ENCODE results near the gene PARP9. TPM values are rescaled to one million over a fixed set of nuclear protein-coding genes. Genes with fewer than 3 reads are reported as not detected.
"Not testable (repeated sequence)": the region's sequence is repeated elsewhere in the genome, so short reads cannot be mapped to it uniquely, and the experiment has no call there.

PARP9 gene
- total RNA-seq, 2 donors from 2014 or later: 16.8 to 27.0 TPM

DNA sequence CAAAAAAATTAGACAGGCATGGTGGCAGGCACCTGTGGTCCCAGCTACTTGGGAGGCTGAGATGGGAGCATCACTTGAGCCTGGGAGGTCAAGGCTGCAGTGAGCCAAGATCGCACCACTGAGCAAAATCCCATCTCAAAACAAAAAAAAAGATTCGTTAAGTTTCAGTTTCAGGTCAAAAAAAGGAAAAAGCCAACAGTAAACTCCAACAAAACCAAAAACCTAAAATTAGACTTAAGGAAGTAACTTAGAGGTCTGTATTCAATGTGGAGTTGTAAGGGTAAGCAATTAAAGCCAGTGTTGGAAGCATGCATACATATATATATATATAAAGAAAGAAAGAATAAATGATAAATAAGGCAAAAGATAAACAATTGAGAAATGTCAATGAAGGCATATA, 61.2 kb downstream of the PARP9 start:
- no peak for ATAC-seq
- intact Hi-C loops (cut with DNase I): no loop called here
- no peak for DNase-seq

DNA sequence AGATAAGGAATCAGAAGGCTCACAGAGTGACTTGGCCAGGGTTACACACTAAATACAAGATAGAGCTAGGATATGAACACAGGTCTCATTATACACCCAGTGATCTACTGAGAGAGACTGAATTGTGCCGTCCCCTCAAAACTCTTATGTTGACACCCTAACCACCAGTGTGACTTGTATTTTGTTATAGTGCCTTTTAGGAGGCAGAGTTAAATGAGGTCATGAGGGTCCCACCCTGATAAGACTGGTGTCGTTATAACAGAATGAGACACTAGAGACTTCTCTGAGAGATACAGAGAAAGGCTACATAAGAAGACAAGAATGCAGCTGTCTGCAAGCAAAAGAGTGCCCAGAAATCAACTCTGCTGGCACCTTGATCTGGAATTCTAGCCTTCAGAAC, 62.0 kb downstream of the PARP9 start:
- peak; percentile 19 to 59 for ATAC-seq
- intact Hi-C loops (cut with DNase I): no loop called here
- no peak for DNase-seq

DNA sequence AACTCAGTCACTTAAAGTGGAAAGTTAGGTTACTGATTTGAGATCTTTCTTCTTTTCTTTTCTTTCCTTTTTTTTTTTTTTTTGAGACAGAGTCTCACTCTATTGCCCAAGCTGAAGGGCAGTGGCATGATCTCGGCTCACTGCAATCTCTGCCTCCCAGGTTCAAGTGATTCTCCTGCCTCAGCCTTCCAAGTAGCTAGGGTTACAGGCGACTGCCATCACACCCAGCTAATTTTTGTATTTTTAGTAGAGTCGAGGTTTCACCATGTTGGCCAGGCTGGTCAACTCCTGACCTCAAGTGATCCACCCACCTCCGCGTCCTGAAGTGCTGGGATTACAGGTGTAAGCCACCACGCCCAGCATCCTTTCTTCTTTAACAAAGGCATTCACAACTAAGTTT, 63.1 kb downstream of the PARP9 start:
- DNase-seq; ATAC-seq; intact Hi-C loops (cut with DNase I): not testable (repeated sequence)

DNA sequence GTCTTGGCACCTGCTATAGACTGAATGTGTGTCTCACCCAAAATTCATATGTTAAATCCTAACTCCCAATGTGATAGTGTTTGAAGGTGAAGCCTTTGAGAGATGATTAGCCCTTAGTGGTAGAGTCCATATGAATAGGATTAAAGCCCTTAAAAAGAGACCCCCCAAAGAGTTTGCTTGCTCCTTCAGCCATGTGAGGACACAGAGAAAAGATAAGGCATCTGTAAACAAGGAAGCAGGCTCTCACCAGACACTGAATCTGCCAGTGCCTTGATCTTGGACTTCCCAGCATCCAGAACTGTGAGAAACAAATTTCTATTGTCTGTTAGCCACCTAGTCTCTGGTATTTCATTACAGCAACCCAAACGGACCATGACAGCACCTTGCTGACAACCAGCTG, 65.9 kb downstream of the PARP9 start:
- DNase-seq (no peak), ATAC-seq (no peak)
- intact Hi-C loops (cut with DNase I): no loop called here

DNA sequence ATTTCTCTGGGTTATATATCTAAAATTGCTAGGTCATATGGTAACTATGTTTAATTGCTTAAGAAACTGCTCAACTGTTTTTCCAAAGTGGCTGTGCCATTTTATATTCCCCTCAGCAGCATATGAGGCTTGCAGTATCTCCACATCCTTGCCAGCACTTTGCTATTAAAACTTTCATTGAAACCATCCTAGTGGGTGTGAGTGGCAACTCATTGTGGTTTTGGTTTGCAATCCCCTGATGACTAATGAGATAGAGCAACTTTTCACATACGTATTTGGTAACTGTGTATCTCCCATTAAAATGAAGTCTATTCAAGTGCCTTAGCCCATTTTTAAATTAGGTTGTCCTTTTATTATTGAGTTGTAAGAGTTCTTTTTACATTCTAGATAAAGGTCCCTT, 66.7 kb downstream of the PARP9 start:
- no peak for DNase-seq
- intact Hi-C loops (cut with DNase I): no loop called here
- peak in 1 of 2 donors; percentile 76 for ATAC-seq

DNA sequence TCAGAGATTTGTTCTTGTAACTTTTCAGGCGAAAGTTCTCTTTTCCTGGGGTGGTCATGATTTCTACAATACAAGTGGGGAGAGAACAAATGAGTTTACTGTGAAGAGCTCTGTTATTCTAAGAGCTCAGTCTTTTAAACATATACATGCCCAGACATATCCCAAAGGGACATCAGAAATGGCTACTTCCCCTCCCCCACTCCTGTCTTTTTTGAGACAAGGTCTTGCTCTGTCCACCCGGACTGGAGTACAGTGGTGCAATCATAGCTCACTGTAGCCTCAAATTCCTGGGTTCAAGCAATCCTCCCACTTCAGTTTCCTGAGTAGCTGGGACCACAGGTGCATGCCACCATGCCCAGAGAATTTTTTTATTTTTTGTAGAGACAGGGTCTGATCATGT, 67.6 kb downstream of the PARP9 start:
- no peak for ATAC-seq
- no peak for DNase-seq
- intact Hi-C loops (cut with DNase I): no loop called here

DNA sequence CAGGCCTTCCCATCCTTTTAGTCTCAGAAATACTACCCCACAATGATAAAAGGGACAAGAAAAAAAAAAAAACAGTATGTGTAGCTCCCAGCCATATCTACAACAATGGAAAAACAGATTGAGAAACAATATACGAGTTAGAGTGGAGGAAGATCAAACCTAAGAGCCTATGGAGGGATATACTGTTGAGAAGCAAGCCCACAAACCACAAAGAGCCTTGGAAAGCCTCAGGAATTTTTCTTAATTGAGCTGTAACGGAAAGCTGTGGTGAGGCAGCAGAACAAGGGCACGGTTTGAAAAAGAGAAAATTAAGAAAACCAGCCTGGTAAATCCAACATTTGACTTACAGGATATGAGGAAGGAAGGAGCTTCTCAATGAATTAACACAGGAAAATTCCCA, 70.8 kb downstream of the PARP9 start:
- no peak for DNase-seq
- intact Hi-C loops (cut with DNase I): no loop called here
- ATAC-seq: no peak

DNA sequence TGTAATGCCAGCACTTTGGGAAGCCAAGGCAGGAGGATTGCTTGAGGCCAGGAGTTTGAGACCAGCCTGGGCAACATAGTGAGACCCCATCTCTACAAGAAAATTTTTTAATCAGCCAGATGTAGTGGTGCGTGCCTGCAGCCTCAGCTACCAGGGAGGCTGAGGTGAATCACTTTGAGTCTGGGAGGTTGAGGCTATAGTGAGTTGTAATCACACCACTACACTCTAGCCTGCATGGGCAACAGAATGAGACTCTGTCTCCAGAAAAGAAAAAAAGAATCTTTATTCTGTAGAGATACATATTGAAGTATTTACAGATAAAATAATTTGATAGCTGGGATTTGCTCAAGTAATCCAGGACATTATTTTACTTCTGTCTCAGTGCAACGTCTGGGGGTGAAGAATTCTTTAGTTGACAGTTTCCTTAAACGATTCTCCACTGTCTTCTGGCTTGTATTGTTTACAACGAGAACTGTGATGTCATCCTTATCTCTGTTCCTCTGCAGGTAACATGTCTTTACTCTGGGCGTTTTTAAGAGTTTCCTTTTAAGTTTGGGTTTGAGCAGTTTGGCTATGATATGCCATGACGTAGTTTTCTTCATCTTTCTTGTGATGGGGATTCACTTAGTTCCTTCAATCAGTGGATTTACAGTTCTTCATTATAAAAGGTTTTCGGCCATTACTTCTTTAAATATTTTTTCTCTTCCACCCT, 75.7 kb downstream of the PARP9 start:
- no peak for ATAC-seq
- intact Hi-C loops (cut with DNase I): no loop called here
- DNase-seq: no peak

DNA sequence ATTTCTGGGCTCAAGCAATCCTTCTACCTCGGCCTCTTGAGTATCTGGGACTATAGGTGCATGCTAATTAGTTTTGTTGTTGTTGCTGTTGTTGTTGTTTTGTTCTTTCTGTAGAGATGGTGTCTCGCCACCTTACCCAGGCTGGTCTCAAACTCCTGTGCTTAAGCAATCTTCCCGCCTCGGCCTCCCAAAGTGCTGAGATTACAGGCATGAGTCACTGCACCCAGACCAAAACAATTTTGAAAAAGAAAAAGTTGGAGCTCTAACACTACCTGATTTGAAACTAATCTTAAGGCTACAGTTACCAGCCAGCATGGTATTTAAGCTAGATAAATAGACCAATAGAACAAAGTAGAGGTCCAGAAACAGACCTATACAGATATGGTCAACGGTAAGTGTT, 79.1 kb downstream of the PARP9 start:
- ATAC-seq (peak in 1 of 2 donors; percentile 72), DNase-seq (no peak)
- intact Hi-C loops (cut with DNase I): no loop called here

DNA sequence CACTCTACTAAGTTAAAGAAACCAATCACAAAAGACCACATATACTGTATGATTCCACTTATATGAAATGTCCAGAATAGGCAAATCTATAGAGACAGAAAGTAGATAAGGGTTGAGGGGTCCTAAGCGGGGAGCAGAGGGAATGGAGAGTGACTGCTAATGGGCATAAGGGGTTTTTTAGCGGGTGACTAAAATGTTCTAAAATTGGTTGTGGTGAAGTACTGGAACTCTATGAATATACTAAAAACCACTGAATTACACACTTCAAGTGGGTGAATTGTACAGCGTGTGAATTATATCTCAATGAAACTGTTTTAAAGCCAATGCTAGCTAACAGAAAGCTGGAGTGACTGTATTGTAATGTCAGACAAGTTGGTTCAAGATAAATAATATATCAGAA, 82.7 kb downstream of the PARP9 start:
- DNase-seq (no peak), ATAC-seq (no peak)
- intact Hi-C loops (cut with DNase I): no loop called here

Other genes with a start within 250 kb of the PARP9 start
- gene CSTA, start 239.1 kb downstream of the PARP9 start, total RNA-seq: 1 to 10 TPM; 3.8 to 9.3 TPM
- gene MIX23, start 181.1 kb downstream of the PARP9 start, total RNA-seq: 10 to 100 TPM; 23.5 to 28.7 TPM
- gene FAM162A, start 180.1 kb downstream of the PARP9 start, total RNA-seq: 100 to 1,000 TPM; 118 to 144 TPM
- gene WDR5B, start 148.2 kb downstream of the PARP9 start, total RNA-seq: 1 to 10 TPM; 3.2 to 3.5 TPM
- 10 to 100 TPM; 44.3 to 63.4 TPM for gene KPNA1, start 49.4 kb downstream of the PARP9 start, total RNA-seq
- 10 to 100 TPM; 13.6 to 25.0 TPM for gene DTX3L, start within 50 bp of the PARP9 start, total RNA-seq
- gene PARP15, start 13.3 kb upstream of the PARP9 start, total RNA-seq: 1 to 10 TPM; 1.5 to 1.6 TPM
- 10 to 100 TPM; 16.4 to 23.4 TPM for gene PARP14, start 116.5 kb upstream of the PARP9 start, total RNA-seq
- 1 to 10 TPM; 6.2 to 6.3 TPM for gene HSPBAP1, start 229.5 kb upstream of the PARP9 start, total RNA-seq
- gene SLC49A4, start 230.8 kb upstream of the PARP9 start, total RNA-seq: 10 to 100 TPM; 16.8 to 23.2 TPM

All from left cardiac atrium (tissue), 4 donors.